Dendritic cell treated with granulocyte-macrophage colony-stimulating factor and Interleukin-4, amounts not matched to agents 40 ng/mL and 50 ng/mL, for 4 days (primary cell): ENCODE results near the gene METTL9.

Experiments used
- H3K27ac Mint-ChIP-seq: one replicate; pipeline ENCODE4 v1.8.0; 2022; ENCODE audit warnings: mild to moderate bottlenecking, mixed read lengths
- H3K27me3 Mint-ChIP-seq: one replicate; pipeline ENCODE4 v1.8.0; 2022; ENCODE audit warnings: mild to moderate bottlenecking, mixed read lengths
- H3K36me3 Mint-ChIP-seq: one replicate; pipeline ENCODE4 v1.8.0; 2022; ENCODE audit warnings: low read depth, mixed read lengths
- H3K4me1 Mint-ChIP-seq: one replicate; pipeline ENCODE4 v1.8.0; 2022; ENCODE audit warnings: low read depth, mixed read lengths
- H3K4me3 Mint-ChIP-seq: one replicate; pipeline ENCODE4 v1.8.0; 2022; ENCODE audit warnings: mild to moderate bottlenecking, moderate library complexity, mixed read lengths
- H3K9me3 Mint-ChIP-seq: one replicate; pipeline ENCODE4 v1.8.0; 2022; ENCODE audit warnings: mixed read lengths
- intact Hi-C: fragments of 100-400 bp; cut with micrococcal nuclease; formaldehyde crosslinking; loops from one replicate; pipeline ENCODE4 v1.15.0; 2022

METTL9 gene

GRCh38 chr16:21608639-21609328 lies 9.4 kb downstream of the METTL9 start:
- H3K27me3 Mint-ChIP-seq: no peaks in the 10 kb centered on the region
- intact Hi-C loops: loop anchor here (5.0 kb wide), 1 partner anchor 34 kb away; no protein-coding TSS in a partner anchor
- H3K4me1 Mint-ChIP-seq: peaks cover 82% of the 10 kb centered on the region
- no peaks in the 10 kb centered on the region for H3K36me3 Mint-ChIP-seq
- H3K9me3 Mint-ChIP-seq: no peaks in the 10 kb centered on the region
- peak overlapping the region; percentile 50 for H3K27ac Mint-ChIP-seq
- H3K4me3 Mint-ChIP-seq: no peak overlapping the region

- Mint-ChIP-seq H3K36me3 (no peaks in the 10 kb centered on the region), H3K9me3 (no peaks in the 10 kb centered on the region), H3K27ac (no peak overlapping the region), H3K27me3 (no peaks in the 10 kb centered on the region), H3K4me3 (no peak overlapping the region), H3K4me1 (peaks cover 81% of the 10 kb centered on the region)
- intact Hi-C loops: no loop called here
Measured at GRCh38 chr16:21610006-21610544, 10.7 kb downstream of the METTL9 start.

- Mint-ChIP-seq H3K9me3 (no peaks in the 10 kb centered on the region), H3K27ac (peak overlapping the region; percentile 11), H3K4me3 (no peak overlapping the region), H3K27me3 (no peaks in the 10 kb centered on the region), H3K36me3 (peaks cover 2% of the 10 kb centered on the region), H3K4me1 (peaks cover 81% of the 10 kb centered on the region)
- intact Hi-C loops: no loop called here
Measured at GRCh38 chr16:21610766-21611165, 11.4 kb downstream of the METTL9 start.

- peak overlapping the region; percentile 77 for H3K27ac Mint-ChIP-seq
- H3K9me3 Mint-ChIP-seq: no peaks in the 10 kb centered on the region
- peaks cover 5% of the 10 kb centered on the region for H3K36me3 Mint-ChIP-seq
- H3K4me1 Mint-ChIP-seq: peaks cover 82% of the 10 kb centered on the region
- H3K27me3 Mint-ChIP-seq: no peaks in the 10 kb centered on the region
- intact Hi-C loops: no loop called here
- no peak overlapping the region for H3K4me3 Mint-ChIP-seq
Measured at GRCh38 chr16:21611198-21611555, 11.8 kb downstream of the METTL9 start.

GRCh38 chr16:21611556-21612384 lies 12.4 kb downstream of the METTL9 start:
- no peaks in the 10 kb centered on the region for H3K27me3 Mint-ChIP-seq
- H3K4me3 Mint-ChIP-seq: peak overlapping the region; percentile 4
- H3K36me3 Mint-ChIP-seq: peaks cover 9% of the 10 kb centered on the region
- intact Hi-C loops: no loop called here
- peaks cover 82% of the 10 kb centered on the region for H3K4me1 Mint-ChIP-seq
- H3K27ac Mint-ChIP-seq: peak overlapping the region; percentile 77
- H3K9me3 Mint-ChIP-seq: no peaks in the 10 kb centered on the region

- H3K9me3 Mint-ChIP-seq: no peaks in the 10 kb centered on the region
- intact Hi-C loops: no loop called here
- no peak overlapping the region for H3K4me3 Mint-ChIP-seq
- H3K4me1 Mint-ChIP-seq: peaks cover 87% of the 10 kb centered on the region
- H3K36me3 Mint-ChIP-seq: peaks cover 19% of the 10 kb centered on the region
- H3K27ac Mint-ChIP-seq: no peak overlapping the region
- no peaks in the 10 kb centered on the region for H3K27me3 Mint-ChIP-seq
Measured at GRCh38 chr16:21613361-21613760, 14.0 kb downstream of the METTL9 start.

GRCh38 chr16:21613781-21614180 lies 14.4 kb downstream of the METTL9 start:
- Mint-ChIP-seq H3K27me3 (no peaks in the 10 kb centered on the region), H3K4me3 (no peak overlapping the region), H3K9me3 (no peaks in the 10 kb centered on the region), H3K4me1 (peaks cover 86% of the 10 kb centered on the region), H3K27ac (no peak overlapping the region), H3K36me3 (peaks cover 23% of the 10 kb centered on the region)
- intact Hi-C loops: no loop called here

GRCh38 chr16:21614896-21615295 lies 15.5 kb downstream of the METTL9 start:
- H3K27me3 Mint-ChIP-seq: no peaks in the 10 kb centered on the region
- intact Hi-C loops: no loop called here
- H3K9me3 Mint-ChIP-seq: no peaks in the 10 kb centered on the region
- H3K27ac Mint-ChIP-seq: peak overlapping the region; percentile 64
- H3K4me3 Mint-ChIP-seq: no peak overlapping the region
- H3K36me3 Mint-ChIP-seq: peaks cover 31% of the 10 kb centered on the region
- H3K4me1 Mint-ChIP-seq: peaks cover 85% of the 10 kb centered on the region

- intact Hi-C loops: loop anchor here (2.0 kb wide), 1 partner anchor 13 kb away; no protein-coding TSS in a partner anchor
- no peaks in the 10 kb centered on the region for H3K9me3 Mint-ChIP-seq
- no peaks in the 10 kb centered on the region for H3K27me3 Mint-ChIP-seq
- H3K4me1 Mint-ChIP-seq: peaks cover 67% of the 10 kb centered on the region
- H3K4me3 Mint-ChIP-seq: no peak overlapping the region
- H3K36me3 Mint-ChIP-seq: peaks cover 42% of the 10 kb centered on the region
- no peak overlapping the region for H3K27ac Mint-ChIP-seq
Measured at GRCh38 chr16:21617607-21618006, 18.2 kb downstream of the METTL9 start.

- peaks cover 43% of the 10 kb centered on the region for H3K36me3 Mint-ChIP-seq
- H3K9me3 Mint-ChIP-seq: no peaks in the 10 kb centered on the region
- no peak overlapping the region for H3K27ac Mint-ChIP-seq
- no peak overlapping the region for H3K4me3 Mint-ChIP-seq
- peaks cover 66% of the 10 kb centered on the region for H3K4me1 Mint-ChIP-seq
- no peaks in the 10 kb centered on the region for H3K27me3 Mint-ChIP-seq
- intact Hi-C loops: loop anchor here (2.0 kb wide), 1 partner anchor 13 kb away; no protein-coding TSS in a partner anchor
Measured at GRCh38 chr16:21618281-21618680, 18.9 kb downstream of the METTL9 start.

GRCh38 chr16:21619765-21620425 lies 20.5 kb downstream of the METTL9 start:
- intact Hi-C loops: loop anchor here (2.0 kb wide), 1 partner anchor 15 kb away; no protein-coding TSS in a partner anchor
- no peaks in the 10 kb centered on the region for H3K9me3 Mint-ChIP-seq
- peak overlapping the region; percentile 64 for H3K27ac Mint-ChIP-seq
- H3K4me1 Mint-ChIP-seq: peaks cover 56% of the 10 kb centered on the region
- H3K36me3 Mint-ChIP-seq: peaks cover 59% of the 10 kb centered on the region
- H3K27me3 Mint-ChIP-seq: no peaks in the 10 kb centered on the region
- H3K4me3 Mint-ChIP-seq: no peak overlapping the region

GRCh38 chr16:21620592-21620991 lies 21.2 kb downstream of the METTL9 start:
- Mint-ChIP-seq H3K9me3 (no peaks in the 10 kb centered on the region), H3K36me3 (peaks cover 65% of the 10 kb centered on the region), H3K4me3 (no peak overlapping the region), H3K27me3 (no peaks in the 10 kb centered on the region), H3K27ac (no peak overlapping the region), H3K4me1 (peaks cover 49% of the 10 kb centered on the region)
- intact Hi-C loops: no loop called here

- Mint-ChIP-seq H3K27me3 (no peaks in the 10 kb centered on the region), H3K9me3 (no peaks in the 10 kb centered on the region), H3K36me3 (peaks cover 73% of the 10 kb centered on the region), H3K4me3 (no peak overlapping the region), H3K27ac (no peak overlapping the region), H3K4me1 (peaks cover 45% of the 10 kb centered on the region)
- intact Hi-C loops: no loop called here
Measured at GRCh38 chr16:21622545-21622944, 23.2 kb downstream of the METTL9 start.

GRCh38 chr16:21625026-21625425 lies 25.6 kb downstream of the METTL9 start:
- peaks cover 23% of the 10 kb centered on the region for H3K4me1 Mint-ChIP-seq
- no peaks in the 10 kb centered on the region for H3K9me3 Mint-ChIP-seq
- H3K36me3 Mint-ChIP-seq: peaks cover 78% of the 10 kb centered on the region
- no peak overlapping the region for H3K27ac Mint-ChIP-seq
- H3K27me3 Mint-ChIP-seq: no peaks in the 10 kb centered on the region
- H3K4me3 Mint-ChIP-seq: no peak overlapping the region
- intact Hi-C loops: no loop called here
